SIG-M5 (cell line): Measurements from ENCODE around the gene MYH16.
"Not testable (repeated sequence)": the region's sequence is repeated elsewhere in the genome, so short reads cannot be mapped to it uniquely, and the experiment has no call there.

Experiments
- DNase-seq: peaks from one replicate; lab custom pipeline; 2025; lab: John Stamatoyannopoulos, UW

MYH16 gene

DNA sequence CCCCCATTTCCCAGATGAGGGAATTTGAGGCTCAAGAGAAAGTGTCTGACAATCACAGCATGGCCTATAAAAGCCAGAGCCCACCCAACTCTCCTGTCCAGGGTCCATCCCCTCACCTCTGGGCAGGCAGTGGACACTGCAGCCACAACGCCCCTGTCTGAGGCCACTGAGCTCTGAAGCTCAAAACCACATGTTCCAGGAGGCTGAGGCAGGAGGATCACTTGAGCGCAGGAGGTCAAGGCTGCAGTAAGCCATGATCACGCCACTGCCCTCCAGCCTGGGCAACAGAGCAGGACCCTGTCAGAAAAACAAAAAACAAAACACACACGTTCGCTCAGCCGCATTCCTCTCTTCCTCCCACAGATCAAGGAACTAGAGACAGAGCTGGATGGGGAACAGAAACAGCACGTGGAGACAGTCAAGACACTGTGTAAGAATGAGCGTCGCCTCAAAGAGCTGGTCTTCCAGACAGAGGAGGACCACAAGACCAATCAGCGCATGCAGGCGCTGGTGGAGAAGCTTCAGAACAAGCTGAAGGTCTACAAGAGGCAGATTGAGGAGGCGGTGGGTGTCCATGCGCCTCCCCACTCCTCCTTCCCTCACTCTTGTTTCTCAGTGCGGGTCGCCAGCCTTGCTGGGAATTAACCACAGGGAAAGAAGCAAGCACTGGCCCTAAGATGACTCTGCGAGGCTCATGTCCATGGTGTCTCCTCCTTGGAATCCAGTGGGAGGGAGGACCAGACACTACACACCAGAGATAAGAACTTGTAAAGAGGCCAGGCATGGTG, 33.0 kb downstream of the MYH16 start:
- no peak for DNase-seq

DNA sequence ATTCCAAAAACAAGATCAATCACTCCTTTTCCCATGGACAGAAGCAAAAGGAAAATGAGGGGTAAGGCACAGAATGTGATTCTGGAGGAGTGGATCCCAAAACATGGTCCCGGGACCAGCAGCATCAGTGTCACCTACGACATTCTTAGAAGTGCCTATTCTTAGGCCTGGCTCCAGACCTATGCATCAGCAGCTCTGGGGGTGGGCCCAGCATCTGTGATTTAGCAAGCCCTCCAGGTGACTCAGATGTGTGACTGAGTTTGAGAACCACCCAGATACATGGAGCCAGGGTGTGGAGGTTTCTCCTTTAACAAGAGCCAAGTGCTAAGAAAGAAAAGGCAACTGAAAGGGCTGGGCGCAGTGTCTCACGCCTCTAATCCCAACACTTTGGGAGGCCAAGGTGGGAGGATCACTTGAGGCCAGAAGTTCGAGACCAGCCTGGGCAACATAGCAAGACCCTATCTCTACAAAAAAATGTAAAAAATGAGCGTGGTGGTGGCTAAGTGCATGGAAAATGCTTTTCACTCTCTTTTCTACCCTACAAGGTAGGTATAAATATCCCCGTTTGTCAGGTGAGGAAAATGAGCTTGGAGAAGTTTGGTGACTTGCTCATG, 35.9 kb downstream of the MYH16 start:
- DNase-seq = no peak

DNA sequence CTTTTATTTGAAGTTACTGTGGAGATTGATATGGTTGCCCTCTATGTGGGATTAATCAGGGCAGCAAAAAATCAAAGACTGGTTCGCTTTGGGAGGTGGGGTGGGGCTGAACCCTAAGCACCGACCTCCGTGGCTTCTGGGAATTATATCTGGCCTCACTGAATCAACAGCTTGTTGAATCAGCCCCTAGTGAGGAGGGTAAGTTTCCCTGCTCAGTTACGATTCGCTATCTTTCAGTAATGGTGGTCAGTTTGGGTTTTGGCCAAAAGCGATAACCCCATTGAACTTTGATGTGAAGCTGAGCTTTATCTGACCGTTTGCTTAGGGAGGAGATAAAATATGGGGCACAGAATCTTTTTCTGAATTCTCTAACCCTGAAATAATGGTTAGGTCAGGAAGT, 36.5 kb downstream of the MYH16 start:
- no peak for DNase-seq

DNA sequence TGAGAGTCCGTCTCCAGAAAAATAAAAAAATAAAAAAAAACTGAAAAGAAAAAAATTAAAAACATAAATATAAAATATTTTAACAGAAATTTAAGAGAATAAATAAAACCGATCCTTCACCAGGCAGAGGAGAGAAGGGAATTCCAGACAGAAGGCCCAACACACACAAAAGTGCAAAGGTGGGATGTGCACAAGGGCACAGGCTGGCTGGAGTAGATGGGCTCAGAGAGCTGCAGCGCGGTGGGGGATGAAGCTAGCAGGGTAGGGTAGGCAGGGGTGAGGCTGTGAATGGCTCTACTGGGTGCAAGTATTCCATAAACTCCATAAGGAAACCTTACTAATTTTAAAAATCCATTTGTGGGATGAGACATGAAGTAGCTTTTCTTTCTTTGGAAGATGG, 37.4 kb downstream of the MYH16 start:
- no peak for DNase-seq

DNA sequence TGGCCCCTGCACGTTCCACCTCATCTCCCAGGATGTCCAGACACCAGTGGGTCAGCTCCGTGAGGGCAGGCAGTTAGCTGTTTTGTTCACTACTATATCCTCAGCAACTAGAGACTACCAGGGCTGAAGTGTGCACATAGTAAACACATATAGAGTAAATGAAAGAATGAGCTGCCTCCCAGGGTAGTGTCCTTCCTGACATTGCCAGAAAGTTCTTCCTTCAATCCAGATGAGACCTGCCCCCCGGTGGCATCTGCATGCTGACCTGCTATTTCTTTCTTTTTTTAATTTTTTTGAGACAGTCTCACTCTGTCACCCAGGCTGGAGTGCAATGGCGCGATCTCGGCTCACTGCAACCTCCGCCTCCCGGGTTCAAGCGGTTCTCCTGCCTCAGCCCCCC, 39.1 kb downstream of the MYH16 start:
- no peak for DNase-seq

DNA sequence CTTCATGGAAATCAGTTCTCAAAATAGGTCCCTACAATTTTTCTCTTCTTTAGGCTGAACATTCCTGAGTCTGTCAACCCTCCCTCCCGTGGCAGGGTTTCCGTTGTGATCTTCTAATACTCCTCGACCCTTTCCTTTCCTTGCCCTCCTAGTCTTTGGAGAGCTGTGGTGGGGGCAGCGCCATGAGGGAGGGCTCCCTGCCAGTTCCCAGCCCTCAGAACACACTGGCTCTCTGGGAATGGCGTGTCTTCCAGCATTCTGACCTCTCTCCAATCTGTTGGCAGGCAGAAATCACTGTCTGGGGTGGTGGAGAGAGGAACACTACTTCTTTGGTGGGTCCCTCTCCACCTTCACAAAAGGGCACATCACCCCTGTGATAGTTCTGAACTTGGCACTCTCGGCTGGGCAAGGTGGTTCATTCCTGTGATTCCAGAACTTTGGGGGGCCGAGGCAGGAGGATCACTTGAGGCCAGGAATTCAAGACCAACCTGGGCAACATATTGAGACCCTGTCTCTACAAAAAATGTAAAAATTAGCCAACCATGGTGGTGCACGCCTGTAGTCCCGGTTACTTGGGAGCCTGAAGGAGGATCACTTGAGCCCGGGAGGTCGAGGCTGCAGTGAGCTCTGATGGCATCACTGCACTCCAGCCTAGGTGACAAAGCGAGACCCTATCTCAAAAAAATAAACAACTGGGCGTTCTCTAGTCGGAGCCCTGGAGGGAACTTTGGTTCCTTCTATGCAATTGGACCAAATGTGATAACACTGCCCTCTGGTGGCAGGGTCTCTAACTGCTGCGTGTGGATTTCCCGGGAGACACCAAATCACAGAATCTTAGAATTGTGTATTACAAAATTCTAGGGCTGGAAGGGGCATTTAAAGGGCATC, 39.9 kb downstream of the MYH16 start:
- no peak for DNase-seq

DNA sequence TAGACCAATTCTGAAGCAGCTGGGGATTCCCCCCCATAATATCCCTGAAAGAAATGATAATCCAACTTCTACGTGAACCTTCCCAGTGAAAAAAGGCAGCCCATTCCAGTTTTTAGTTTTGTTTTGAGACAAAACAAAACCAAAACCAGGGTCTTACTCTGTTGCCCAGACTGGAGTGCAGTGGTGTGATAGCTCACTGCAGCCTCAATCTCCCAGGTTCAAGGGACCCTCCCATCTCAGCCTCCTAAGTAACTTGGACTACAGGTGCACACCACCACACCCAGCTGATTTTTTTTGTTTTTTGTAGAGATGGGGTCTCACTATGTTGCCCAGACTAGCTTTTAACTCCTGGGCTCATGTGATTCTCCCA, 40.5 kb downstream of the MYH16 start:
- DNase-seq = no peak

DNA sequence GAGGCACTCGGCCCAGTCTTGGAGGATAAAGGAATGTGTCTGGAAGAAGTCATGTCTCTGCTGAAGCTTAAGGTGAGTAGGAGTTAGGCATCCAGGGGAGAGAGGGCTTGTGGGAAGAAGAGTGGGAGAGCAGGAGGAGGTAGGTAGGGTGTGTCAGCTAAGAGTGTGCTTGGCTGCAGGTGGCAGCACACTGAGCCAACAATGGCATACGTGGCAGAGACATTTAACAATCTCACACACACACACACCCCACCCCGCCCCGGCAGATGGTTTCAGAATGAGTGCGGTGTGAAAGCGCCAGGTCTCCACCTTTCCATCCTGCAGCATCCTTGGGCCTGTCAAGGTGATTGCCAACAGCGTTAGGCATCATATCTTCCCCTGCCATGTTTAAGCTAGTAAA, 41.9 kb downstream of the MYH16 start:
- no peak for DNase-seq

DNA sequence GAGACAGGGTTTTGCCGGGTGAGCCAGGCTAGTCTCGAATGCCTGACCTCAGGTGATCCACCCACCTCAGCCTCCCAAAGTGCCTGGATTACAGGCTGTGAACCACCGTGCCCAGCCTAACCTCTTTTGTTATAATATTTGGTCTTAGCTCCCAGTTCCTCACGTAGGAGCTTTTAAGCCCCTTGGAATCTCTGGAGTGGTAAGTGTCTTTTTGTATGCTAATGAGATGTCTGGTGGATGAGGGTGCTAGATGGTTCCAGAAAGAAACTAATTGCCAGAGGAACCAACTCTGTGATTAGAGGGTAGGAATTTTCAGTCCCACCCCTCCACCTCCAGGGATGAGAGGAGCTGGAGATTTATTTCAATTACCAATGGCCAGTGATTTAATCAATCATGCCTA, 47.7 kb downstream of the MYH16 start:
- DNase-seq = no peak

DNA sequence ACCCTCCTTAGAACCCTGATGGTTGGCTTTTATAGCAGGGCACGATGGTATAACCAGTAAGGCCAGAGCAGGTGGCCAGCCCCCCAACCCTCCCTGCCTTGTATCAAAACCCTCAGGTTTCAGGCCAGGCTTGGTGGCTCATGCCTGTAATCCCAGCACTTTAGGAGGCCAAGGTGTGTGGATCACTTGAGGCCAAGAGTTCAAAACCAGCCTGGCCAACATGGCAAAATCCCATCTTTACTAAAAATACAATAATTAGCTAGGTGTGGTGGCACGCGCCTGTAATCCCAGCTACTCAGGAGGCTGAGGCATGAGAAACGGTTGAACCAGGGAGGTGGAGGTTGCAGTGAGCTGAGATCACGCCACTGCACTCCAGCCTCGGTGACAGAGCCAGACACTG, 50.0 kb downstream of the MYH16 start:
- not testable (repeated sequence) for DNase-seq

DNA sequence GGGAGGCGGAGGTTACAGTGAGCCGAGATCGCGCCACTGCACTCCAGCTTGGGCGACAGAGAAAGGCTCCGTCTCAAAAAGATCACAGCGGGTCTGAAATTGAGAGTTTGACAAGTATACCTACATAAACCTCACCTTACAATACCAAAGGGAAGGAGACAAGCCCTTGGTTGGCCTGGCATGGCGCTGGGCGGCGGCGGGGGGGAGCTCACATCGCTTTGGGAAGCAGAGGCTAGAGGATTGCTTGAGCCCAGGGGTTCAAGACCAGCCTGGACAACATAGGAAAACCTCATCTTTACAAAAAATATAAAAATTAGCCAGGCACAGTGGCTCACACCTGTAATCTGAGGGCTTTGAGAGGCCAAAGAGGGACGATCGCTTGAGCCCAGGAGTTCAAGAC, 51.9 kb downstream of the MYH16 start:
- no peak for DNase-seq

DNA sequence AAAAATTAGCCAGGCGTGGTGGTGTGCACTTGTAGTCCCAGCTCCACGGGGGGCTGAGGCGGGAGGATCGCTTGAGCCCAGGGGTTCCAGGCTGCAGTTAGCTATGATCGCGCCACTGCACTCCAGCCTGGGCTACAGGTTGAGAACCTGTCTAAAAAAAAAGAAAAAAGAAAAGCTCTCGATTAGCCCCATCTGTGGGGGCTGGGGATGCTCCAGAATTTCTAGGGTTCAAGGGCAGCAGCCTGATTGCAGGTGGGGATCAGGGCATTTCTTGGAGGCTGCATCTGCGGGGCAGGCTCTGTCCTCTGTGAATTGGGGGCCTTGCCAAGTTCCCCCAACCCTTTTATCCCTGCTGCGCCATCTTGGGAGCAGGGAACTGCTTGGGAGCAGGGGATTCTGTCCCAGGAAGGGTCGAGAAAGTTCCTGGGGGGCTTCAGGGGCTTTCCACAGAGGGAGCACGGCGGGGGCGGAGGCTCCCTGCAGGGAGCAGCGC, 52.4 kb downstream of the MYH16 start:
- DNase-seq = no peak

DNA sequence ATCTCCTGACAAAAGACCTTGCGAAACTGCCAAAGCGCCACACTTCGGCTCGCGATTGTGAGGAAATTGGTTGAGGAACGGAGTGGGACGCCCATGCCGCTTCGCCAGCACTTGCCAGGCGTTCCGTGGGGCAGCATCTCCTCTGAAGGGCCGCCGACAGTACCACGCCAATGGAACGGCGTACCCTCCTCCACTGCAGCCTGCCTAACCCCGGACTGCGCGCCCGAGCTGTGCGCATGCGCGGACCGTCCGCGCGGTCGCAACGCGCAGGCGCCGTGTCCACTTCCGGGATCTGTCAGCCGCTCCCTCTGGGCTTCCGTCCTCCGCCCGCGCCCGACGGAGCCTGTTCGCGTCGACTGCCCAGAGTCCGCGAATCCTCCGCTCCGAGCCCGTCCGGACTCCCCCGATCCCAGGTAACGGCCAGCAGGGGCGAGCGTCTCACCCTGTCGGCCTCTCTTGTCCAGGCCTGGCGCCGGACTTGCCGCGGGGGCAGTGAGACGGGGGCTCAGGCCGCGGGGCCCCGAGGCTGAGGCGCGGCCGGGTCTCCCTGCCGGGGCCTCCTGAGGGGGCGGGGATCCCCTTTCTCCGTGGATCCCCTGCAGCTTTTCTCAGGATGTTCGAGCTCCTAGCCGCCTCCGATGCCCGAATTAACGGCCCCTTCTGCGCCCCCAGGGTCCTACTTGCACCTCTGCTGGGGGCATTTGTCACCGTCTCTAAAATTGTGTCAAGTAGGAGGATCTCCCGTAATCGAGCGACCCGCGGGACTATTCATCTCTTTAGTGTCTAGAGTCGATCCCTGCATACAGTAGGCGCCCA, 53.2 kb downstream of the MYH16 start, which contains the start of gene ARPC1A:
Gene ARPC1A (plus strand): TSS at position 307 of the 816 bp plus-strand sequence. CDS start 7,456 bp downstream, outside the sequence.
- DNase-seq = peak; percentile 17

DNA sequence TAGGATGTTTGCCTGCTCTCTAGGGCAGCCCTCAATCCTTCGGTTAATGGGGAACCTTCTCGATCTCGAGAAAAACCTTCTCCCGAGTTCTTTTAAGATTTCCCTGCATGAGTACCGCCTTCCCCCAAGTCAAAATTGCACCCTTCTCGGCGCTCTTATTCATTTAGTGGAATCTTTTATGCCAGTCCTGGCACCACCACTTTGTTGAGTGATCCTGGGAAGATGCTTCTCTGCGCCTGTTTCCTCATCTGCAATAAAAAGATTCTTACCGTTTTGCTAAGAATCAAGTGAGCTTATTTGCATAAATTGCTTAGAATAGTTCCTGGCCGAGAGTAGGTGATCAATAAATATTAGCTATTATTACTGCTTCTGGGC, 53.8 kb downstream of the MYH16 start:
- no peak for DNase-seq

DNA sequence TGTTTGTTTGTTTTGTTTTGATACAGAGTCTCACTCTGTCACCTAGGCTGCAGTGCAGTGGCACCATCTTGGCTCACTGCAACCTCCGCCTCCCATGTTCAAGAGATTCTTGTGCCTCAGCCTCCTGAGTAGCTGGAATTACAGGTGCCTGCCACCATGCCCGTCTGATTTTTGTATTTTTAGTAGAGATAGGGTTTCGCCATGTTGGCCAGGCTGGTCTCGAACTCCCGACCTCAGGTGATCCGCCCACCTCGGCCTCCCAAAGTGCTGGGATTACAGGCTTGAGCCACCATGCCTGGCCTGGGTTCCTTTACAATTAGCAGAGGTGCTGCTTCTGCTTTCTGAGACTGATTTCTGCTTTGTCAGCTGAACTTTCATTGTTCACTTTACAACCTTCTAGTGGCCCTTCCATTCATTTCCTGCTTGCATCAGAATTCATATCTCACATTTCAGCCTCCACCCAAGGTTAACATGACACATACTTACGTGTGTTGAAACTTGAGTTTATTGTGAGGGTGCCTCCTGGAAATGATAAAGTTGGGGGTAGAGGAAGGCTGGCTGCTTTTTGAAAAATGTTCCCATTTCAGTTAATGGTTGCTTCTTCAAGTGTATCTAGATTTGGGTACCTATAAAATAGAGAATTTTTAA, 57.8 kb downstream of the MYH16 start:
- DNase-seq = peak; percentile 81

DNA sequence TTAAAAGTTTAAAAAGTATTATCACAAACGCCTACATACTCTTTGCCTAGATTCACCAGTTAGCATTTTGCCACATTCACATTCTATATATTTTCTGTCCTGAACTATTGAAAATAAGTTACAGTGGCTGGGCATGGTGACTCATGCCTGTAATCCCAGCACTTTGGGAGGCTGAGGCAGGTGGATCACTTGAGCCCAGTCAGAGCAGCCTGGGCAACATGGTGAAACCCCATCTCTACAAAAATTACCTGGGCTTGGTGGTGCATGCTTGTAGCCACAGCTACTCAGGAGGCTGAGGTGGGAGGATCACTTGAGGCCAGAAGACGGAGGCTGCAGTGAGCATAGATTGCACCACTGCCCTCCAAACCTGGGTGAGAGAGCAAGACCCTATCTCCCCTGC, 58.4 kb downstream of the MYH16 start:
- DNase-seq = no peak

DNA sequence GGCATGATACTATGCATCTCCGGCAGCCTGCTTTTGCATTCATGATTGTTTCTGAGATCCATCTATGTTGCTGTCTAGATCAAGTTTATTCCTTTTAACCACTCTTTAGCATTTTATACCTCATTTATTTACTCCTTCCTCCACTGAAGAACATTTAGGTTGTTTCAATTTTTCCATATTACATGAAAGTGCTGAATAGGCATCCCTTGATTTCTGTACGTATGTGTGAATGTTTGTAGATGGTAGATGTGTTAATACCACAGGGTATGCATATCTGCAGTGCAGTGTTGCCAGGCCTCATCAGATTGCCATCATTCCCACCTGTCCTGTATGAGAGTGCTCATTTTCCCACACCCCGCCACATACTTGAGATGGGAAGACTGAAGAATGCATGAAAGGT, 67.0 kb downstream of the MYH16 start:
- DNase-seq = no peak

DNA sequence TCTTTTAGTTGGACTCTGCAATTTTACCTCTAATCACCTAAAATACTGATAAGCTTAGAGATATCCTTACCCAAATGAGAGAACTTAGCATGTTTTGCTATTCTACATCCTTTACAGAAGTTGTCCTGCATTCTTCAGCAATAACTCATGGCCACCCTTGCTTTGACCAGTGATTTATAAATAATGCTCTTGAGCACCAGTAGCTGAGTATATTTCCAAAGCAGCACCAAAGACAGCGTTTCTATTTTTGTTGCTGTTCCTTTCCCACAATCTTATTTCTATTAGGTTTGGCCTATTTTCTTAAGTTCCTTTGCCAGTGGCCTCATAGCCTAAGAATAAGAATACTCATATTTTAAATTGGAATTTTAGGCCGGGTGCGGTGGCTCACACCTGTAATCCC, 68.0 kb downstream of the MYH16 start:
- no peak for DNase-seq

DNA sequence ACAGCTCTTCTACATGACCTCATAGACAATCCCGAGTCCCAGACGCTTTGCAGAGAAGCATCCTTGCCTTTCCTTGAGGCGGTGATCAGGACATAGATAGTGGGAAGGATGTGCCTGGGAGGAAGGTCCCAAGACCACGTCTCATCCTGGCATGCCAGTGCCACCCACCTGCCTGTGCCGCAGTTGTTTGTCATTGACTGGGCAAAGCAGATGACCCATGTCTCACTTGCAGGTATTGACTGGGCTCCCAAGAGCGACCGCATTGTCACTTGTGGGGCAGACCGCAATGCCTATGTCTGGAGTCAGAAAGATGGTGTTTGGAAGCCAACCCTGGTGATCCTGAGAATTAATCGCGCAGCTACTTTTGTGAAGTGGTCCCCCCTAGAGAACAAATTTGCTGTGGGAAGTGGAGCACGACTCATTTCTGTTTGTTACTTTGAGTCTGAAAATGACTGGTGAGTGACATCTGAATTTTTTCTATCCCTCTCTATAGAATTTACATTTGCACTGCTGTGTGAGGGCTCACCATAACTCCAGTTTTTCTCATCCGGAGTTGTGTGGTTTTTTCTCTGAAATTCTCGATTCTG, 71.5 kb downstream of the MYH16 start:
- DNase-seq = no peak

DNA sequence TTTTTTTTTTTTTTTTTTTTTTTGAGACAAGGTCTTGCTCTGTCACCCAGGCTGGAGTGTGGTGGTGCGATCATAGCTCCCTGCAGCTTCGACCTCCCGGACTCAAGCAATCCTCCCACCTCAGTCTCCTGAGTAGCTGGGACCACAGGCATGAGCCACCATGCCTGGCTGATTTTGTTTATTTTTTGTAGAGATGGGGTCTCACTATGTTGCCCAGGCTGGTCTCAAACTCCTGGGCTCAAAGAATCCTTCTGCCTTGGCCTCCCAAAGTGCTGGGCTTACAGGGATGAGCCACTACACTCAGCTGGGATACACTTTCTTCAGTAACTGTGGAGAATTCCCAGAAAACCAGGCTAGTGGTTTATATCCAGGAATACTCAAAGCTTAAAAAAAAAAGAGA, 78.0 kb downstream of the MYH16 start:
- DNase-seq = not testable (repeated sequence)

DNA sequence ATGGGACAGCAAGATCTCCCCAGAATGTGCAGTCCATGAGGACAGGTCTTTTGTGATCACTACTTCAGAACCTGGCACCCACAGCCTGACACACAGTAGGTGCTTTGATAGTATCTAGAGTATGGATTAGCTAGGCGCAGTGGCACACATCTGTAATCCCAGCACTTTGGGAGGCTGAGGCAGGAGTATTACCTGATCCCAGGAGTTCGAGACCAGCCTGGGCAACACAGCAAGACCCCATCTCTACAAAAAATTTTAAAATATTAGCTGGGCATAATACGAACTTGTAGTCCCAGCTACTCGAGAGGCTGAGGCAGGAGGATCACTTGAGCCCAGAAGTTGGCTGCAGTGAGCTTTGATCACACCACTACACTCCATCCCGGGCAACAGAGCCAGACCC, 79.6 kb downstream of the MYH16 start:
- no peak for DNase-seq
